Esophagus squamous epithelium (tissue), 5 donors: ENCODE data around the gene SLC10A3. TPM values are rescaled to one million over a fixed set of nuclear protein-coding genes. Genes with fewer than 3 reads are reported as not detected.

ENCODE experiments used
- DNase-seq: peaks from one replicate; lab custom pipeline; 2025; lab: John Stamatoyannopoulos, UW
- H3K27ac ChIP-seq, 4 donors: fragments of 200-600 bp; sonication (generic); one replicate each; pipeline ENCODE4 v1.5.1; 2016 to 2019; ENCODE audit warnings: mild to moderate bottlenecking in 1 of 4
- H3K27me3 ChIP-seq, 4 donors: fragments of 200-600 bp; sonication (generic); 1 replicate in 3 of 4; 2 replicates in 1 of 4; pipeline versions ENCODE4 v1.5.1 to v1.6.0; 2017 to 2021; ENCODE audit warnings: antibody characterized with exemption in 1 of 4
- H3K36me3 ChIP-seq, 3 donors: fragments of 200-600 bp; sonication (generic); one replicate each; pipeline ENCODE4 v1.5.1; 2016 to 2019
- H3K4me1 ChIP-seq, 3 donors: fragments of 200-600 bp; sonication (generic); one replicate each; pipeline ENCODE4 v1.5.1; 2017 to 2019
- H3K4me3 ChIP-seq, 4 donors: fragments of 200-600 bp; sonication (generic); 1 replicate in 3 of 4; 2 replicates in 1 of 4; pipeline ENCODE4 v1.5.1; 2016 to 2019; ENCODE audit warnings: mild to moderate bottlenecking in 2 of 4, moderate library complexity in 1 of 4
- H3K9me3 ChIP-seq, 3 donors: fragments of 200-600 bp; sonication (generic); one replicate each; pipeline ENCODE4 v1.5.1; 2016 to 2019
- POLR2A ChIP-seq, 4 donors: fragments of 450-650 bp; IDR thresholded peaks; one replicate each; pipeline ENCODE4 v1.6.1; 2017; ENCODE audit warnings: antibody characterized with exemption in 4 of 4, mild to moderate bottlenecking in 4 of 4, moderate library complexity in 3 of 4
- WGBS, 2 donors: methylation state at CpG; one replicate each; pipeline ENCODE4 v1.1.5; 2018; 5-methylcytosine and 5-hydroxymethylcytosine counted together
- intact Hi-C: fragments of 100-400 bp; cut with DNase I; formaldehyde crosslinking; loops from one replicate; pipeline ENCODE4 v1.15.0; 2022
- total RNA-seq, 4 donors: library from RNA; depleted of rRNA; stranded (reverse); fragments of >200 nt; gene quantifications; one replicate each; pipeline ENCODE4 v1.1.0, GENCODE V29; 2016
- TF ChIP-seq, protein P1 (sequence below), 6 experiments: fragments of 450-650 bp in 4 of 6; fragments of 200-600 bp in 2 of 6; sonication (generic) in 2 of 6; IDR thresholded peaks; one replicate each; pipeline ENCODE4 v1.5.1; 2016 to 2019; ENCODE audit warnings: antibody characterized with exemption in 6 of 6, mild to moderate bottlenecking in 4 of 6, moderate library complexity in 4 of 6
- donor health status: DM: yes; HTN: yes; CAD: no.

Gene SLC10A3
- total RNA-seq, 4 donors from 2014 or later: 26.1 to 38.5 (median 29.5) TPM

GRCh38 chrX:154515966-154516655 lies 25.7 kb upstream of the SLC10A3 start, which contains the start of gene FAM3A:
FAM3A (minus strand) TSS chrX:154516232; CDS start chrX:154515772, 460 bp downstream.
- 53% methylated on average over 2 of the region's 59 CpGs; no CpG with 5 or more reads in 1 of the 2 donors for WGBS, 2 donors
- Histone ChIP-seq H3K27me3 (no peaks in the 10 kb centered on the region), H3K27ac (peak within 1 kb of the TSS; percentile 90 to 95 (median 93)), H3K4me3 (peak within 1 kb of the TSS; percentile 62 to 82 (median 68)), H3K9me3 (no peaks in the 10 kb centered on the region), H3K4me1 (peaks cover 4 to 28% (median 5%) of the 10 kb centered on the region in 3 donors), H3K36me3 (peaks cover 0 to 16% (median 0%) of the 10 kb centered on the region in 3 donors)
- intact Hi-C loops: no loop called here
- peak; percentile 56 for DNase-seq
- TF ChIP-seq, protein P1, sequence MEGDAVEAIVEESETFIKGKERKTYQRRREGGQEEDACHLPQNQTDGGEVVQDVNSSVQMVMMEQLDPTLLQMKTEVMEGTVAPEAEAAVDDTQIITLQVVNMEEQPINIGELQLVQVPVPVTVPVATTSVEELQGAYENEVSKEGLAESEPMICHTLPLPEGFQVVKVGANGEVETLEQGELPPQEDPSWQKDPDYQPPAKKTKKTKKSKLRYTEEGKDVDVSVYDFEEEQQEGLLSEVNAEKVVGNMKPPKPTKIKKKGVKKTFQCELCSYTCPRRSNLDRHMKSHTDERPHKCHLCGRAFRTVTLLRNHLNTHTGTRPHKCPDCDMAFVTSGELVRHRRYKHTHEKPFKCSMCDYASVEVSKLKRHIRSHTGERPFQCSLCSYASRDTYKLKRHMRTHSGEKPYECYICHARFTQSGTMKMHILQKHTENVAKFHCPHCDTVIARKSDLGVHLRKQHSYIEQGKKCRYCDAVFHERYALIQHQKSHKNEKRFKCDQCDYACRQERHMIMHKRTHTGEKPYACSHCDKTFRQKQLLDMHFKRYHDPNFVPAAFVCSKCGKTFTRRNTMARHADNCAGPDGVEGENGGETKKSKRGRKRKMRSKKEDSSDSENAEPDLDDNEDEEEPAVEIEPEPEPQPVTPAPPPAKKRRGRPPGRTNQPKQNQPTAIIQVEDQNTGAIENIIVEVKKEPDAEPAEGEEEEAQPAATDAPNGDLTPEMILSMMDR (IDR thresholded peaks at IDR 0.05): no peak
- peak in 3 of 4 donors; percentile 61 to 92 (median 65) for TF ChIP-seq POLR2A (IDR thresholded peaks at IDR 0.05)

GRCh38 chrX:154515090-154515965 lies 24.9 kb upstream of the SLC10A3 start:
- H3K27ac ChIP-seq: peak overlapping the region; percentile 90 to 95 (median 93)
- H3K36me3 ChIP-seq: peaks cover 0 to 24% (median 0%) of the 10 kb centered on the region in 3 donors
- intact Hi-C loops: no loop called here
- 48 to 56% methylated on average over 10 to 15 of the region's 34 CpGs for WGBS, 2 donors
- no peaks in the 10 kb centered on the region for H3K9me3 ChIP-seq
- TF ChIP-seq, protein P1 (IDR thresholded peaks at IDR 0.05): no peak
- TF ChIP-seq POLR2A (IDR thresholded peaks at IDR 0.05): no peak
- peak overlapping the region; percentile 62 to 82 (median 68) for H3K4me3 ChIP-seq
- H3K27me3 ChIP-seq: no peaks in the 10 kb centered on the region
- no peak for DNase-seq
- peaks cover 4 to 28% (median 5%) of the 10 kb centered on the region in 3 donors for H3K4me1 ChIP-seq

DNA sequence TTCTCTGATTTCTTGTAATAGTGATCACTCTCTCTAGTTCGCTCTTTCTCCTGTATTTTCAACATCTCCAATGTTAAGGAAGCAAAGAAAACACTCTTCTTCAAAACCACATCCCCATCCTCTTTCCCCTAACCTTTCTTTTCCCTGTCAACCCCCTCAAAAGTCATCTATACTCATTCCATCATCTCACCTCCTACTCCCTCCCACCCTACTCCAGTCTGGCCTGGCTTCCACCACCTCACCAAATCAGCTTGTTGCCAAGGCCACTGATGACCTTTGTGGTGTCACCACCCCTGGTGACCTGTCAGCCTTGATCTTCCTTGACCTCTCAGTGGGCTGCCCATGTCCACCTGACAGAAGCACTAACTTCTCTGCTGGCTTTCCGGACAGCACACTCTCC lies 23.3 kb upstream of the SLC10A3 start:
- TF ChIP-seq, protein P1 (IDR thresholded peaks at IDR 0.05): no peak
- TF ChIP-seq POLR2A (IDR thresholded peaks at IDR 0.05): no peak
- no peaks in the 10 kb centered on the region for H3K27me3 ChIP-seq
- intact Hi-C loops: no loop called here
- H3K9me3 ChIP-seq: no peaks in the 10 kb centered on the region
- no peak overlapping the region for H3K27ac ChIP-seq
- DNase-seq: no peak
- H3K36me3 ChIP-seq: peaks cover 0 to 38% (median 0%) of the 10 kb centered on the region in 3 donors
- 68 to 92% methylated on average over 2 of the region's 2 CpGs for WGBS, 2 donors
- peaks cover 4 to 28% (median 5%) of the 10 kb centered on the region in 3 donors for H3K4me1 ChIP-seq
- H3K4me3 ChIP-seq: no peak overlapping the region

GRCh38 chrX:154512879-154513553 lies 22.6 kb upstream of the SLC10A3 start:
- intact Hi-C loops: no loop called here
- WGBS, 2 donors: 80 to 92% methylated on average over 1 to 9 of the region's 16 CpGs
- no peak overlapping the region for H3K4me3 ChIP-seq
- no peak for TF ChIP-seq POLR2A (IDR thresholded peaks at IDR 0.05)
- TF ChIP-seq, protein P1 (IDR thresholded peaks at IDR 0.05): no peak
- H3K27me3 ChIP-seq: no peaks in the 10 kb centered on the region
- no peak for DNase-seq
- H3K36me3 ChIP-seq: peaks cover 0 to 45% (median 0%) of the 10 kb centered on the region in 3 donors
- H3K9me3 ChIP-seq: no peaks in the 10 kb centered on the region
- no peak overlapping the region for H3K27ac ChIP-seq
- peaks cover 4 to 28% (median 5%) of the 10 kb centered on the region in 3 donors for H3K4me1 ChIP-seq
